ENCODE measurements around the gene TP53BP2. TPM values are rescaled to one million over a fixed set of nuclear protein-coding genes. Genes with fewer than 3 reads are reported as not detected.

TP53BP2 gene
- total and polyA plus RNA-seq, 2 donors (not counting 3 experiments of a cell fraction or from before 2014, with no cell fraction given), result 21.9 to 51.9 TPM

DNA sequence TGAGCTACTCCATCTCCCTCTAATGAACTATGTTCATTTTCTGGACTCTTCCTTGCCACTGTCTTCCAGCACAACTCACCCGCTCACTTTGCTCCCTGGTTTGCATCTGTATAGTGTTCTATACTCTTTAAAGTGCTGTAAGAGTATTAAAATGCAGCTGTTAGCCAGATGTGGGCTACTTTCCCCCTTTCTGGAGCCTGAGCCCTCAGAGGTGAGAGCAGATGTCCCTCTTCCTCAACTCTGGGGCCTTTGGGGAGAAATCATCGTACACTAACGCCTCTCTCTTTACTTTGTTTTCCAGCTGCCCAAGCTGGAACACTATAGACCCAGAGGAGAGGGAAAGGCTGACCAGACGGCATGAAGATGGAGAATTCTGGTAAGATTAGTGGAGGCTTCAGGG, 94.1 kb downstream of the TP53BP2 start:
- BruUV-seq (replicated peaks), result no TSS peak
- Histone ChIP-seq H3K9me3 (replicated peaks; ENCODE audit: control insufficient read depth, insufficient read depth, low read length) (no peaks in the 10 kb centered on the region), H2AFZ (ENCODE audit: low read depth, low read length) (no peak overlapping the region), H3K9me1 (replicated peaks; ENCODE audit: control insufficient read depth, extremely low read depth, insufficient read depth, low read length) (no peaks in the 10 kb centered on the region), H3K4me2 (ENCODE audit: insufficient read depth, low read length) (no peak overlapping the region), H3K36me3 (ENCODE audit: control insufficient read depth in 2 of 2, extremely low read depth in 1 of 2, insufficient read depth in 2 of 2, low read length in 2 of 2) (peaks cover 28 to 55% of the 10 kb centered on the region in 2 experiments), H3K27ac (ENCODE audit: insufficient read depth, low read depth, low read length) (no peak overlapping the region), H3K27me3 (ENCODE audit: control insufficient read depth in 2 of 2, insufficient read depth in 2 of 2, low read length in 2 of 2) (no peaks in the 10 kb centered on the region), H3K9ac (replicated peaks; ENCODE audit: extremely low read depth, insufficient read depth, low read length) (no peak overlapping the region), H3K4me1 (ENCODE audit: control insufficient read depth, extremely low read depth, insufficient read depth, low read length) (peaks cover 22% of the 10 kb centered on the region), H3K4me3 (replicated peaks in 1 of 3; ENCODE audit: insufficient read depth in 1 of 3, low read depth in 1 of 3, low read length in 3 of 3) (no peak overlapping the region), H4K20me1 (replicated peaks; ENCODE audit: control insufficient read depth, extremely low read depth, insufficient read depth, low read length) (no peaks in the 10 kb centered on the region), H3K79me2 (ENCODE audit: control insufficient read depth, insufficient read depth, low read length) (peaks cover 16% of the 10 kb centered on the region)
- intact Hi-C loops (cut with micrococcal nuclease), result no loop called here
- CTCF ChIA-PET, result interaction anchor here (0.9 to 8.5 kb wide), 7 partner anchors 20 to 90 kb away, joined by 3 to 148 read pairs (median 5); partner anchors contain the start of gene CAPN2
- POLR2A ChIA-PET, result no interaction called here
- TF ChIP-seq, protein P1, sequence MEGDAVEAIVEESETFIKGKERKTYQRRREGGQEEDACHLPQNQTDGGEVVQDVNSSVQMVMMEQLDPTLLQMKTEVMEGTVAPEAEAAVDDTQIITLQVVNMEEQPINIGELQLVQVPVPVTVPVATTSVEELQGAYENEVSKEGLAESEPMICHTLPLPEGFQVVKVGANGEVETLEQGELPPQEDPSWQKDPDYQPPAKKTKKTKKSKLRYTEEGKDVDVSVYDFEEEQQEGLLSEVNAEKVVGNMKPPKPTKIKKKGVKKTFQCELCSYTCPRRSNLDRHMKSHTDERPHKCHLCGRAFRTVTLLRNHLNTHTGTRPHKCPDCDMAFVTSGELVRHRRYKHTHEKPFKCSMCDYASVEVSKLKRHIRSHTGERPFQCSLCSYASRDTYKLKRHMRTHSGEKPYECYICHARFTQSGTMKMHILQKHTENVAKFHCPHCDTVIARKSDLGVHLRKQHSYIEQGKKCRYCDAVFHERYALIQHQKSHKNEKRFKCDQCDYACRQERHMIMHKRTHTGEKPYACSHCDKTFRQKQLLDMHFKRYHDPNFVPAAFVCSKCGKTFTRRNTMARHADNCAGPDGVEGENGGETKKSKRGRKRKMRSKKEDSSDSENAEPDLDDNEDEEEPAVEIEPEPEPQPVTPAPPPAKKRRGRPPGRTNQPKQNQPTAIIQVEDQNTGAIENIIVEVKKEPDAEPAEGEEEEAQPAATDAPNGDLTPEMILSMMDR (IDR thresholded peaks at IDR 0.05; ENCODE audit: extremely low read depth in 1 of 2, insufficient read depth in 1 of 2, low read depth in 1 of 2, low read length in 2 of 2), result no peak
- TF ChIP-seq MYC (IDR thresholded peaks at IDR 0.05; ENCODE audit: low read depth, low read length) (no peak), JUN (IDR thresholded peaks at IDR 0.05; ENCODE audit: borderline replicate concordance, insufficient read depth, insufficient read length, low read depth) (no peak), POLR2A (IDR thresholded peaks at IDR 0.05; ENCODE audit: low read depth, low read length) (no peak), GATA2 (IDR thresholded peaks at IDR 0.05; ENCODE audit: insufficient read depth, insufficient read length, low read depth, low read length) (no peak), FOS (IDR thresholded peaks at IDR 0.05; ENCODE audit: borderline replicate concordance, insufficient read depth, low read length) (no peak), EZH2 (IDR thresholded peaks at IDR 0.05; ENCODE audit: borderline replicate concordance, low read depth, low read length, severe bottlenecking) (no peak), POLR2AphosphoS5 (IDR thresholded peaks at IDR 0.05; ENCODE audit: insufficient read depth, low read depth, low read length) (no peak)
- TF ChIP-seq, protein P2, sequence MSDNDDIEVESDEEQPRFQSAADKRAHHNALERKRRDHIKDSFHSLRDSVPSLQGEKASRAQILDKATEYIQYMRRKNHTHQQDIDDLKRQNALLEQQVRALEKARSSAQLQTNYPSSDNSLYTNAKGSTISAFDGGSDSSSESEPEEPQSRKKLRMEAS (IDR thresholded peaks at IDR 0.05; ENCODE audit: insufficient read depth, insufficient read length), result no peak
- dilution Hi-C loops (cut with MboI; ENCODE audit: extremely low pct_ligation_motif_present, low sequenced_read_pairs), result no loop called here
- DNase-seq (ENCODE audit: low read depth, low spot score) (no peak), FAIRE-seq (no peak)
